Measurements from ENCODE around the gene PLEKHA7. TPM values are rescaled to one million over a fixed set of nuclear protein-coding genes. Genes with fewer than 3 reads are reported as not detected.
"Not testable (repeated sequence)": the region's sequence is repeated elsewhere in the genome, so short reads cannot be mapped to it uniquely, and the experiment has no call there.

Gene PLEKHA7
- polyA plus RNA-seq, 1 donor (not counting 4 experiments of a cell fraction or from before 2014, with no cell fraction given) = 1.4 TPM

DNA sequence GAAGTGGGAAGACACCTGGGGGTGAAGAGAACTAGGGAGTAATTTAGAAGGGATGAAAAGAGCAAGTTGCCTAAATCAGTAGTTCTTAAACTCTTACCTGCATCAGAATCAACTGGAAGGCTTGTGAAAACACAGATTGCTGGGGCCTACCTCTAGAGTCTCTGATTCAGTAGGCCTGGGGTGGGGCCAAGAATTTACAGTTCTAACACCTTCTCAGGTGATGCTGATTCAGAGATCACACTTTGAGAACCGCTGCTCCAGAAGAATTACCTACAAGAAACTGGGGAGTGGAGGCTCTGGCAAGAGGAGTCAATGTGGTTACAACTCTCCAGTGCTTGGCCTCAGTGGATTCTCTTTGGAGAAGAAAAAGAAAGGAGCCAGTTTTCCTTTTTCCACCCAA lies 147.1 kb downstream of the PLEKHA7 start:
- DNase-seq (ENCODE audit: low read depth, low spot score) = no peak

DNA sequence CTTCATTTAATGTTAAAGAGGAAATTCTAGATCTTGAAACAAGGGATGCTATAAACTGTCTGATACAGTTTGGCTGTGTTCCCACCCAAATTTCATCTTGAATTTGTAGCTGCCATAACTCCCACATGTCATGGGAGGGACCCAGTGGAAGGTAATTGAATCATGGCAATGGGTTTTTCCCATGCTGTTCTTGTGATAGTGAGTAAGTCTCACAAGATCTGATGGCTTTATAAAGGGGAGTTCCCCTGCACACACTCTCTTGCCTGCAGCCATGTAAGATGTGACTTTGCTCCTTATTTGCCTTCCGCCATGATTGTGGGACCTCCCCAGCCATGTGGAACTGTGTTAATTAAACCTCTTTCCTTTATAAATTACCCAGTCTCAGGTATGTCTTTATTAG lies 149.8 kb downstream of the PLEKHA7 start:
- H3K27me3 ChIP-seq (ENCODE audit: control insufficient read depth, extremely low read depth, insufficient read depth, low read length); H3K36me3 ChIP-seq (ENCODE audit: control insufficient read depth in 2 of 2, extremely low read depth in 1 of 2, insufficient read depth in 2 of 2, low read length in 2 of 2); H4K20me1 ChIP-seq (ENCODE audit: control insufficient read depth, extremely low read depth, insufficient read depth, low read length); dilution Hi-C loops (cut with MboI; ENCODE audit: extremely low pct_ligation_motif_present, low sequenced_read_pairs); H3K4me3 ChIP-seq (ENCODE audit: control insufficient read depth in 2 of 3, extremely low read depth in 1 of 3, insufficient read depth in 2 of 3, low read depth in 1 of 3, low read length in 3 of 3); H3K4me2 ChIP-seq (ENCODE audit: control insufficient read depth, extremely low read depth, insufficient read depth, low read depth, low read length); DNase-seq (ENCODE audit: low read depth, low spot score); H3K4me1 ChIP-seq (ENCODE audit: control insufficient read depth, extremely low read depth, insufficient read depth, low read length); H3K79me2 ChIP-seq (ENCODE audit: control insufficient read depth, insufficient read depth, low read length); FAIRE-seq; H2AFZ ChIP-seq (ENCODE audit: control insufficient read depth, low read length); H3K9ac ChIP-seq (ENCODE audit: control insufficient read depth, extremely low read depth, insufficient read depth, low read length); H3K27ac ChIP-seq (ENCODE audit: control insufficient read depth, insufficient read depth, low read length); H3K9me3 ChIP-seq (ENCODE audit: control insufficient read depth, low read depth, low read length); H3K9me1 ChIP-seq (ENCODE audit: control insufficient read depth, extremely low read depth, insufficient read depth, low read length): not testable (repeated sequence)

More for the DNA sequence above, 147.1 kb downstream of the PLEKHA7 start:
- H2AFZ ChIP-seq (ENCODE audit: control insufficient read depth, low read length) = no peak overlapping the region
- H3K4me3 ChIP-seq (ENCODE audit: control insufficient read depth in 2 of 3, extremely low read depth in 1 of 3, insufficient read depth in 2 of 3, low read depth in 1 of 3, low read length in 3 of 3) = no peak overlapping the region
- H3K9me3 ChIP-seq (ENCODE audit: control insufficient read depth, low read depth, low read length) = no peaks in the 10 kb centered on the region
- H3K79me2 ChIP-seq (ENCODE audit: control insufficient read depth, insufficient read depth, low read length) = no peaks in the 10 kb centered on the region
- H3K4me1 ChIP-seq (ENCODE audit: control insufficient read depth, extremely low read depth, insufficient read depth, low read length) = no peaks in the 10 kb centered on the region
- FAIRE-seq = no peak
- H3K27ac ChIP-seq (ENCODE audit: control insufficient read depth, insufficient read depth, low read length) = no peak overlapping the region
- dilution Hi-C loops (cut with MboI; ENCODE audit: extremely low pct_ligation_motif_present, low sequenced_read_pairs) = no loop called here
- no peaks in the 10 kb centered on the region for H3K9me1 ChIP-seq (ENCODE audit: control insufficient read depth, extremely low read depth, insufficient read depth, low read length)
- no peaks in the 10 kb centered on the region for H4K20me1 ChIP-seq (ENCODE audit: control insufficient read depth, extremely low read depth, insufficient read depth, low read length)
- no peak for TF ChIP-seq EZH2 (IDR thresholded peaks at IDR 0.05; ENCODE audit: low read length)
- TF ChIP-seq, protein P1, sequence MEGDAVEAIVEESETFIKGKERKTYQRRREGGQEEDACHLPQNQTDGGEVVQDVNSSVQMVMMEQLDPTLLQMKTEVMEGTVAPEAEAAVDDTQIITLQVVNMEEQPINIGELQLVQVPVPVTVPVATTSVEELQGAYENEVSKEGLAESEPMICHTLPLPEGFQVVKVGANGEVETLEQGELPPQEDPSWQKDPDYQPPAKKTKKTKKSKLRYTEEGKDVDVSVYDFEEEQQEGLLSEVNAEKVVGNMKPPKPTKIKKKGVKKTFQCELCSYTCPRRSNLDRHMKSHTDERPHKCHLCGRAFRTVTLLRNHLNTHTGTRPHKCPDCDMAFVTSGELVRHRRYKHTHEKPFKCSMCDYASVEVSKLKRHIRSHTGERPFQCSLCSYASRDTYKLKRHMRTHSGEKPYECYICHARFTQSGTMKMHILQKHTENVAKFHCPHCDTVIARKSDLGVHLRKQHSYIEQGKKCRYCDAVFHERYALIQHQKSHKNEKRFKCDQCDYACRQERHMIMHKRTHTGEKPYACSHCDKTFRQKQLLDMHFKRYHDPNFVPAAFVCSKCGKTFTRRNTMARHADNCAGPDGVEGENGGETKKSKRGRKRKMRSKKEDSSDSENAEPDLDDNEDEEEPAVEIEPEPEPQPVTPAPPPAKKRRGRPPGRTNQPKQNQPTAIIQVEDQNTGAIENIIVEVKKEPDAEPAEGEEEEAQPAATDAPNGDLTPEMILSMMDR (optimal IDR thresholded peaks at IDR 0.05 in 1 of 3, IDR thresholded peaks at IDR 0.05 in 1 of 3, conservative IDR thresholded peaks at IDR 0.05 in 1 of 3; ENCODE audit: extremely low read depth in 1 of 3, insufficient read depth in 2 of 3, low read length in 3 of 3) = no peak
- no peaks in the 10 kb centered on the region for H3K36me3 ChIP-seq (ENCODE audit: control insufficient read depth in 2 of 2, extremely low read depth in 1 of 2, insufficient read depth in 2 of 2, low read length in 2 of 2)
- no peaks in the 10 kb centered on the region for H3K27me3 ChIP-seq (ENCODE audit: control insufficient read depth, extremely low read depth, insufficient read depth, low read length)
- no peak overlapping the region for H3K9ac ChIP-seq (ENCODE audit: control insufficient read depth, extremely low read depth, insufficient read depth, low read length)
- no peak overlapping the region for H3K4me2 ChIP-seq (ENCODE audit: control insufficient read depth, extremely low read depth, insufficient read depth, low read depth, low read length)

DNA sequence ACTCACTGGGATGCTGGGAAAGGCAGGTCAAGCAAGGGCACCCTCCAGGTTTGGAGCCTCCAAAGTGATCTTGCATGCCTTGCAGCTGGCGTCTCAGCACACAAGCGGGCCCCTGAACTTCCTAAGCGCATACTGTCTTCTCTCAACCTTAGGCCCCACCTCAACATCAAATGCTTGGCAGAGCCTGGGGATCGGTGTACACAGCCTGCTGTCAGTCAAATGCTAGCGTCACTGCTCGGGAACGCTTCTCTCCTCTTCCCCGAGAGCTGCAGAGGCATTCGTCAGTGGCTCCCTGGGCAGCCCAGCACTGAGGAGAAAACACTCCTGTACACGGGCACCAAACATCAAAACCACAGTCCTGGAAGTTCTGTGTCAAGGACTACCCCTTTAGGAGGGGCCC lies 150.8 kb downstream of the PLEKHA7 start:
- Histone ChIP-seq H3K27ac (ENCODE audit: control insufficient read depth, insufficient read depth, low read length) (no peak overlapping the region), H4K20me1 (ENCODE audit: control insufficient read depth, extremely low read depth, insufficient read depth, low read length) (no peaks in the 10 kb centered on the region), H3K27me3 (ENCODE audit: control insufficient read depth, extremely low read depth, insufficient read depth, low read length) (no peaks in the 10 kb centered on the region), H3K9me3 (ENCODE audit: control insufficient read depth, low read depth, low read length) (no peaks in the 10 kb centered on the region), H2AFZ (ENCODE audit: control insufficient read depth, low read length) (no peak overlapping the region), H3K79me2 (ENCODE audit: control insufficient read depth, insufficient read depth, low read length) (no peaks in the 10 kb centered on the region), H3K4me2 (ENCODE audit: control insufficient read depth, extremely low read depth, insufficient read depth, low read depth, low read length) (no peak overlapping the region), H3K9me1 (ENCODE audit: control insufficient read depth, extremely low read depth, insufficient read depth, low read length) (no peaks in the 10 kb centered on the region), H3K4me3 (ENCODE audit: control insufficient read depth in 2 of 3, extremely low read depth in 1 of 3, insufficient read depth in 2 of 3, low read depth in 1 of 3, low read length in 3 of 3) (no peak overlapping the region), H3K36me3 (ENCODE audit: control insufficient read depth in 2 of 2, extremely low read depth in 1 of 2, insufficient read depth in 2 of 2, low read length in 2 of 2) (no peaks in the 10 kb centered on the region), H3K9ac (ENCODE audit: control insufficient read depth, extremely low read depth, insufficient read depth, low read length) (no peak overlapping the region), H3K4me1 (ENCODE audit: control insufficient read depth, extremely low read depth, insufficient read depth, low read length) (no peaks in the 10 kb centered on the region)
- TF ChIP-seq EZH2 (IDR thresholded peaks at IDR 0.05; ENCODE audit: low read length) = no peak
- TF ChIP-seq, protein P1 (optimal IDR thresholded peaks at IDR 0.05 in 1 of 3, IDR thresholded peaks at IDR 0.05 in 1 of 3, conservative IDR thresholded peaks at IDR 0.05 in 1 of 3; ENCODE audit: extremely low read depth in 1 of 3, insufficient read depth in 2 of 3, low read length in 3 of 3) = no peak
- dilution Hi-C loops (cut with MboI; ENCODE audit: extremely low pct_ligation_motif_present, low sequenced_read_pairs) = no loop called here
- FAIRE-seq (no peak), DNase-seq (ENCODE audit: low read depth, low spot score) (no peak)

Measured in keratinocyte (primary cell).